Endothelial cell of umbilical vein (primary cell): ENCODE data around the gene WDHD1. TPM values are rescaled to one million over a fixed set of nuclear protein-coding genes. Genes with fewer than 3 reads are reported as not detected.

ENCODE experiments used
- BruUV-seq: library from RNA; stranded (reverse); fragments of 400-500 nt; replicated peaks from 2 replicates; lab custom pipeline; 2021; lab: Mats Ljungman, UMichigan
- CTCF ChIA-PET: fragments of 300-600, 350-600 bp; sonication (Branson Sonifier 250); formaldehyde crosslinking; loops from one replicate; lab custom pipeline; 2021; ENCODE audit warnings: antibody characterized with exemption, inconsistent platforms; lab: Charles Lee
- POLR2A ChIA-PET: fragments of 300-600, 350-600 bp; sonication (Branson Sonifier 250); formaldehyde crosslinking; loops from one replicate; lab custom pipeline; 2021; ENCODE audit warnings: antibody characterized with exemption, inconsistent platforms; lab: Charles Lee
- DNase-seq: peaks from one replicate; pipeline ENCODE4 v3.0.0-alpha.2; 2011; ENCODE audit warnings: low read depth, low spot score
- FAIRE-seq: peaks from 2 replicates; lab custom pipeline; 2011; peaks lifted over from hg19 to GRCh38; lab: Jason Lieb, UNC
- H2AFZ ChIP-seq: 2 replicates; pipeline ENCODE4 v1.6.0; 2012; ENCODE audit warnings: low read depth, low read length, control low read depth, inconsistent platforms
- H3K27ac ChIP-seq: 2 replicates; pipeline ENCODE4 v1.5.1; 2011; ENCODE audit warnings: low read depth, mild to moderate bottlenecking, control low read depth, low read length, moderate library complexity; ENCODE audit not compliant: insufficient read depth
- H3K27me3 ChIP-seq, 2 experiments: 2 replicates each; pipeline versions ENCODE4 v1.6.0 to v1.6.1; 2011; ENCODE audit warnings: low read length in 2 of 2, mixed read lengths in 1 of 2; ENCODE audit not compliant: control insufficient read depth in 2 of 2, insufficient read depth in 2 of 2
- H3K36me3 ChIP-seq, 2 experiments: 2 replicates in 1 of 2; 3 replicates in 1 of 2; pipeline ENCODE4 v1.5.1; 2011; ENCODE audit warnings: low read length in 2 of 2, mild to moderate bottlenecking in 1 of 2, moderate library complexity in 1 of 2; ENCODE audit not compliant: control insufficient read depth in 2 of 2, insufficient read depth in 2 of 2; ENCODE audit errors: extremely low read depth in 1 of 2
- H3K4me1 ChIP-seq: 3 replicates; pipeline ENCODE4 v1.5.1; 2011; ENCODE audit warnings: mild to moderate bottlenecking, low read length; ENCODE audit not compliant: control insufficient read depth, insufficient read depth; ENCODE audit errors: extremely low read depth
- H3K4me2 ChIP-seq: 2 replicates; pipeline ENCODE4 v1.6.1; 2011; ENCODE audit warnings: low read length, control low read depth, mixed read lengths; ENCODE audit not compliant: insufficient read depth
- H3K4me3 ChIP-seq, 3 experiments: fragments of 200-600 bp in 1 of 3; sonication (generic), shearing (Covaris generic) in 1 of 3; replicated peaks in 1 of 3; 2 replicates each; pipeline ENCODE4 v1.5.1; 2011 to 2016; ENCODE audit warnings: control low read depth in 3 of 3, low read length in 3 of 3, mild to moderate bottlenecking in 2 of 3, inconsistent platforms in 1 of 3, low read depth in 1 of 3, moderate library complexity in 1 of 3; ENCODE audit not compliant: insufficient read depth in 1 of 3
- H3K79me2 ChIP-seq: 2 replicates; pipeline ENCODE4 v1.6.0; 2012; ENCODE audit warnings: low read length, inconsistent platforms; ENCODE audit not compliant: control insufficient read depth, insufficient read depth
- H3K9ac ChIP-seq: replicated peaks from 2 replicates; pipeline ENCODE3; 2011; ENCODE audit warnings: low read length, control low read depth; ENCODE audit not compliant: insufficient read depth; ENCODE audit errors: extremely low read depth
- H3K9me1 ChIP-seq: replicated peaks from 3 replicates; pipeline ENCODE4 v1.6.0; 2011; ENCODE audit warnings: mild to moderate bottlenecking, low read length; ENCODE audit not compliant: control insufficient read depth, insufficient read depth; ENCODE audit errors: extremely low read depth
- H3K9me3 ChIP-seq: replicated peaks from 2 replicates; pipeline ENCODE4 v1.5.1; 2012; ENCODE audit warnings: low read length, inconsistent platforms; ENCODE audit not compliant: control insufficient read depth, insufficient read depth
- H4K20me1 ChIP-seq: replicated peaks from 2 replicates; pipeline ENCODE3; 2011; ENCODE audit warnings: mild to moderate bottlenecking, low read length; ENCODE audit not compliant: control insufficient read depth, insufficient read depth; ENCODE audit errors: extremely low read depth
- EZH2 ChIP-seq: IDR thresholded peaks from 2 replicates; pipeline ENCODE4 v1.6.1; 2012; ENCODE audit warnings: borderline replicate concordance, low read depth, mild to moderate bottlenecking, moderate library complexity, low read length, inconsistent platforms; ENCODE audit not compliant: severe bottlenecking
- FOS ChIP-seq: IDR thresholded peaks from 2 replicates; pipeline ENCODE4 v1.6.1; 2011; ENCODE audit warnings: mild to moderate bottlenecking, low read length, moderate library complexity, borderline replicate concordance; ENCODE audit not compliant: insufficient read depth
- GATA2 ChIP-seq: IDR thresholded peaks from 2 replicates; pipeline ENCODE4 v1.7.0; 2011; ENCODE audit warnings: low read depth, mild to moderate bottlenecking, moderate library complexity, mixed read lengths, low read length; ENCODE audit not compliant: insufficient read length, insufficient read depth
- JUN ChIP-seq: IDR thresholded peaks from 2 replicates; pipeline ENCODE4 v1.6.1; 2011; ENCODE audit warnings: borderline replicate concordance, low read depth; ENCODE audit not compliant: insufficient read length, insufficient read depth
- MYC ChIP-seq: IDR thresholded peaks from one replicate; pipeline ENCODE4 v1.6.1; 2011; ENCODE audit warnings: mild to moderate bottlenecking, low read depth, low read length
- POLR2A ChIP-seq: IDR thresholded peaks from 2 replicates; pipeline ENCODE4 v1.6.1; 2012; ENCODE audit warnings: low read depth, mild to moderate bottlenecking, control low read depth, low read length
- POLR2AphosphoS5 ChIP-seq: IDR thresholded peaks from 2 replicates; pipeline ENCODE4 v1.6.1; 2012; ENCODE audit warnings: low read depth, mild to moderate bottlenecking, control low read depth, low read length, moderate library complexity; ENCODE audit not compliant: insufficient read depth
- dilution Hi-C: fragments of 300-500 bp; cut with MboI; formaldehyde crosslinking; loops from one replicate; pipeline ENCODE4 v1.15.0; 2019; ENCODE audit warnings: low sequenced_read_pairs; ENCODE audit not compliant: extremely low pct_ligation_motif_present
- intact Hi-C: fragments of 100-400 bp; cut with micrococcal nuclease; formaldehyde crosslinking; loops from one replicate; pipeline ENCODE4 v1.10.0; 2022
- polyA plus RNA-seq, 4 experiments: library from polyadenylated mRNA; depleted of rRNA in 3 of 4; stranded (reverse) in 3 of 4; unstranded in 1 of 4; fragments of >200 nt; gene quantifications; 2 replicates each; pipeline versions ENCODE4 v1.2.1 to v1.2.3, GENCODE V29; 2011 to 2012; ENCODE audit warnings: missing spikeins in 1 of 4
- total RNA-seq: library from RNA; stranded (reverse); gene quantifications from 2 replicates; pipeline ENCODE4 v1.2.3, GENCODE V29; 2021
- TF ChIP-seq, protein P1 (sequence below), 2 donors: IDR thresholded peaks; 1 replicate in 1 of 2; 2 replicates in 1 of 2; pipeline ENCODE4 v1.5.1; 2011; ENCODE audit warnings: low read length in 2 of 2, mild to moderate bottlenecking in 2 of 2, moderate library complexity in 2 of 2, control low read depth in 1 of 2, inconsistent platforms in 1 of 2, low read depth in 1 of 2; ENCODE audit not compliant: insufficient read depth in 1 of 2; ENCODE audit errors: extremely low read depth in 1 of 2
- TF ChIP-seq, protein P2 (sequence below): IDR thresholded peaks from 2 replicates; pipeline ENCODE4 v1.6.1; 2011; ENCODE audit not compliant: insufficient read depth, insufficient read length

The WDHD1 gene
- total and polyA plus RNA-seq, 2 donors (not counting 3 experiments of a cell fraction or from before 2014, with no cell fraction given): 3.1 to 22.5 TPM

DNA sequence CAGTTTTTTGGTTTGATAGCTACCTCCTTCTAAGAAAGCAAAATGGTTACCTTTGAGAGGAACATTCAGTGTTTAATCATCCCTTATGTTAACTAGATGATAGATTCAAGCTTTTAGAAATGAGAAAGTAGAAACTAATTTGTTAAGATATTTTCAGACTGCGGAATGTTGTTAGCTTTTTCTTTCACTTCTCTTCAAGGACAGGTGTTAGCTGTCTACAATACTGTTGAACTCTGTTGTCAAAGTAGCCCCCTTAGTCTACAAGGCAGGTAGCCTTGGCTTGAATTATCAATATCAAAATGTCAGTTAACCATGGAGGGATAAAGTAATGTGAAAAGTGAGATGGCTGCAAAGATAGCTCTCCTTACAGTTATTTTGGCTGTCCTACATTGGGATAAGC, 39.3 kb upstream of the WDHD1 start:
- Histone ChIP-seq H3K9ac (no peak overlapping the region), H3K79me2 (peaks cover 11% of the 10 kb centered on the region), H3K9me3 (no peaks in the 10 kb centered on the region), H3K9me1 (no peaks in the 10 kb centered on the region), H4K20me1 (peaks cover under 1% of the 10 kb centered on the region), H3K4me3 (no peak overlapping the region), H3K36me3 (peaks cover 7 to 20% of the 10 kb centered on the region in 2 experiments), H3K27me3 (no peaks in the 10 kb centered on the region), H2AFZ (no peak overlapping the region), H3K4me1 (peaks cover 3% of the 10 kb centered on the region), H3K27ac (no peak overlapping the region), H3K4me2 (no peak overlapping the region)
- no TSS peak for BruUV-seq
- FAIRE-seq: no peak
- CTCF ChIA-PET: interaction anchor here (0.9 to 1.8 kb wide), 3 partner anchors 15 to 94 kb away, joined by 3 to 8 read pairs (median 3); partner anchors contain the start of gene MAPK1IP1L
- intact Hi-C loops: no loop called here
- POLR2A ChIA-PET: no interaction called here
- TF ChIP-seq POLR2AphosphoS5 (no peak), FOS (no peak), GATA2 (no peak), EZH2 (no peak), MYC (no peak), POLR2A (no peak), JUN (no peak)
- TF ChIP-seq, protein P1, sequence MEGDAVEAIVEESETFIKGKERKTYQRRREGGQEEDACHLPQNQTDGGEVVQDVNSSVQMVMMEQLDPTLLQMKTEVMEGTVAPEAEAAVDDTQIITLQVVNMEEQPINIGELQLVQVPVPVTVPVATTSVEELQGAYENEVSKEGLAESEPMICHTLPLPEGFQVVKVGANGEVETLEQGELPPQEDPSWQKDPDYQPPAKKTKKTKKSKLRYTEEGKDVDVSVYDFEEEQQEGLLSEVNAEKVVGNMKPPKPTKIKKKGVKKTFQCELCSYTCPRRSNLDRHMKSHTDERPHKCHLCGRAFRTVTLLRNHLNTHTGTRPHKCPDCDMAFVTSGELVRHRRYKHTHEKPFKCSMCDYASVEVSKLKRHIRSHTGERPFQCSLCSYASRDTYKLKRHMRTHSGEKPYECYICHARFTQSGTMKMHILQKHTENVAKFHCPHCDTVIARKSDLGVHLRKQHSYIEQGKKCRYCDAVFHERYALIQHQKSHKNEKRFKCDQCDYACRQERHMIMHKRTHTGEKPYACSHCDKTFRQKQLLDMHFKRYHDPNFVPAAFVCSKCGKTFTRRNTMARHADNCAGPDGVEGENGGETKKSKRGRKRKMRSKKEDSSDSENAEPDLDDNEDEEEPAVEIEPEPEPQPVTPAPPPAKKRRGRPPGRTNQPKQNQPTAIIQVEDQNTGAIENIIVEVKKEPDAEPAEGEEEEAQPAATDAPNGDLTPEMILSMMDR (IDR thresholded peaks at IDR 0.05; ENCODE audit: extremely low read depth in 1 of 2, insufficient read depth in 1 of 2, low read depth in 1 of 2, low read length in 2 of 2): no peak
- TF ChIP-seq, protein P2, sequence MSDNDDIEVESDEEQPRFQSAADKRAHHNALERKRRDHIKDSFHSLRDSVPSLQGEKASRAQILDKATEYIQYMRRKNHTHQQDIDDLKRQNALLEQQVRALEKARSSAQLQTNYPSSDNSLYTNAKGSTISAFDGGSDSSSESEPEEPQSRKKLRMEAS: no peak
- no peak for DNase-seq
- dilution Hi-C loops: no loop called here
